Spleen (tissue), 11 donors: ENCODE measurements around the gene STAT2. TPM values are rescaled to one million over a fixed set of nuclear protein-coding genes. Genes with fewer than 3 reads are reported as not detected.

Source experiments
- DNase-seq: peaks from one replicate; pipeline ENCODE4 v3.0.0-alpha.2; 2020
- H3K27ac ChIP-seq, 8 donors: fragments of 200-600 bp; sonication (generic) in 7 of 8; 1 replicate in 4 of 8; 2 replicates in 4 of 8; pipeline versions ENCODE4 v1.5.0 to v1.8.0; 2016 to 2021; ENCODE audit warnings: inconsistent platforms in 4 of 8, mild to moderate bottlenecking in 4 of 8, moderate library complexity in 1 of 8
- H3K27me3 ChIP-seq, 7 donors: fragments of 200-600 bp; sonication (generic) in 6 of 7; replicated peaks in 1 of 7; 1 replicate in 4 of 7; 2 replicates in 3 of 7; pipeline versions ENCODE4 v1.5.0 to v1.8.0; 2016 to 2021; ENCODE audit warnings: inconsistent platforms in 3 of 7, mild to moderate bottlenecking in 1 of 7
- H3K36me3 ChIP-seq, 6 donors: fragments of 200-600 bp; sonication (generic) in 5 of 6; 1 replicate in 4 of 6; 2 replicates in 2 of 6; pipeline versions ENCODE4 v1.5.0 to v1.8.0; 2016 to 2021; ENCODE audit warnings: inconsistent platforms in 2 of 6
- H3K4me1 ChIP-seq, 6 donors: fragments of 200-600 bp; sonication (generic) in 5 of 6; 1 replicate in 3 of 6; 2 replicates in 3 of 6; pipeline versions ENCODE4 v1.5.0 to v1.8.0; 2016 to 2021; ENCODE audit warnings: inconsistent platforms in 3 of 6
- H3K4me3 ChIP-seq, 8 donors: fragments of 200-600 bp; sonication (generic) in 7 of 8; 1 replicate in 4 of 8; 2 replicates in 4 of 8; pipeline versions ENCODE4 v1.5.0 to v1.8.0; 2016 to 2021; ENCODE audit warnings: inconsistent platforms in 4 of 8, mild to moderate bottlenecking in 4 of 8, moderate library complexity in 2 of 8
- H3K9me3 ChIP-seq, 8 donors: fragments of 200-600 bp; sonication (generic) in 7 of 8; 1 replicate in 4 of 8; 2 replicates in 4 of 8; pipeline versions ENCODE4 v1.5.0 to v1.8.0; 2016 to 2021; ENCODE audit warnings: inconsistent platforms in 4 of 8
- CTCF ChIP-seq, 11 experiments: fragments of 200-600 bp in 7 of 11; fragments of 450-650 bp in 4 of 11; sonication (generic) in 4 of 11; IDR thresholded peaks in 8 of 11; conservative IDR thresholded peaks in 3 of 11; 1 replicate in 7 of 11; 2 replicates in 4 of 11; pipeline versions ENCODE4 v1.4.0 to v1.8.0; 2016 to 2021; ENCODE audit warnings: antibody characterized with exemption in 11 of 11, inconsistent platforms in 4 of 11, mild to moderate bottlenecking in 1 of 11
- POLR2A ChIP-seq, 3 donors: fragments of 450-650 bp; IDR thresholded peaks; one replicate each; pipeline ENCODE4 v1.5.1; 2017; ENCODE audit warnings: antibody characterized with exemption in 3 of 3, mild to moderate bottlenecking in 1 of 3
- POLR2AphosphoS5 ChIP-seq, 3 donors: sonication (generic); formaldehyde crosslinking; IDR thresholded peaks; one replicate each; pipeline ENCODE4 v1.5.1; 2017; ENCODE audit warnings: antibody characterized with exemption in 3 of 3
- WGBS, 5 donors: extraction: QIAGEN DNeasy Blood & Tissue Kit in 3 of 5; methylation state at CpG; one replicate each; pipeline versions ENCODE4 v1.1.5 to v1.1.7; 2013 to 2018; 5-methylcytosine and 5-hydroxymethylcytosine counted together
- intact Hi-C: fragments of 100-400 bp; cut with DNase I; formaldehyde crosslinking; loops from one replicate; pipeline ENCODE4 v1.15.0; 2023; ENCODE audit warnings: low total_unique reads
- polyA plus RNA-seq, 3 donors: library from polyadenylated mRNA; stranded (reverse); fragments of 200-250 nt; gene quantifications; one replicate each; pipeline ENCODE4 v1.2.1, GENCODE V29; 2013
- total RNA-seq, 7 donors: library from RNA; depleted of rRNA in 3 of 7; stranded (reverse); fragments of >200 nt in 3 of 7; fragmentation: NEBNext Ultra II Directional in 4 of 7; extraction: Animal tissue kit (Norgen Biotek cat#: 25700) in 4 of 7; gene quantifications; one replicate each; pipeline versions ENCODE4 v1.1.0 to v1.2.1, GENCODE V29; 2016 to 2021
- donor health status: healthy with polysubstance abuse.
- donor health status: DM: no; HTN: no; CAD: no; lungs with moderate emphysema.
- donor health status: DM: no; HTN: no; CAD: no.
- donor health status: Bipolar disorder and iron deficiency.
- donor health status: healthy.
- donor health status: DM: no; HTN: no; CAD: no.
- donor health status: DM: yes; HTN: yes; CAD: no.

Gene STAT2
- total and polyA plus RNA-seq, 10 donors = 41.5 to 262 (median 230) TPM

GRCh38 chr12:56373515-56373914 lies 13.6 kb upstream of the STAT2 start:
- TF ChIP-seq POLR2A (IDR thresholded peaks at IDR 0.05) (no peak), CTCF (IDR thresholded peaks at IDR 0.05 in 8 of 11, conservative IDR thresholded peaks at IDR 0.05 in 3 of 11) (no peak), POLR2AphosphoS5 (IDR thresholded peaks at IDR 0.05) (no peak)
- intact Hi-C loops = no loop called here
- 95 to 100% (median 98%) methylated on average over 1 of the region's 1 CpG for WGBS, 5 donors

GRCh38 chr12:56366948-56367347 lies 7.0 kb upstream of the STAT2 start:
- no peak for TF ChIP-seq POLR2A (IDR thresholded peaks at IDR 0.05)
- DNase-seq = no peak
- intact Hi-C loops = loop anchor here (10.0 kb wide), 1 partner anchor 78 kb away; the partner anchor contains the start of gene TIMELESS
- 78 to 94% (median 88%) methylated on average over 3 of the region's 3 CpGs for WGBS, 5 donors
- no peak overlapping the region for H3K4me3 ChIP-seq
- H3K4me1 ChIP-seq = no peaks in the 10 kb centered on the region
- no peaks in the 10 kb centered on the region for H3K9me3 ChIP-seq
- no peak overlapping the region for H3K27ac ChIP-seq
- no peaks in the 10 kb centered on the region for H3K36me3 ChIP-seq
- no peaks in the 10 kb centered on the region for H3K27me3 ChIP-seq

More at GRCh38 chr12:56373515-56373914, 13.6 kb upstream of the STAT2 start:
- no peaks in the 10 kb centered on the region for H3K36me3 ChIP-seq
- H3K4me1 ChIP-seq = peaks cover 4 to 43% (median 29%) of the 10 kb centered on the region in 6 donors
- DNase-seq = no peak
- H3K27ac ChIP-seq = peak overlapping the region in 2 of 8 donors; percentile 73 to 85
- H3K27me3 ChIP-seq = no peaks in the 10 kb centered on the region
- H3K9me3 ChIP-seq = peaks cover 0 to 5% (median 0%) of the 10 kb centered on the region in 8 donors
- no peak overlapping the region for H3K4me3 ChIP-seq

GRCh38 chr12:56362130-56363059 lies 2.5 kb upstream of the STAT2 start, which contains the start of gene APOF:
TSS of gene APOF (minus strand) at chr12:56362857. CDS start at chr12:56362745, 112 bp downstream.
- TF ChIP-seq POLR2A (IDR thresholded peaks at IDR 0.05) = no peak
- no peak for TF ChIP-seq CTCF (IDR thresholded peaks at IDR 0.05 in 8 of 11, conservative IDR thresholded peaks at IDR 0.05 in 3 of 11)
- TF ChIP-seq POLR2AphosphoS5 (IDR thresholded peaks at IDR 0.05) = no peak

GRCh38 chr12:56361487-56362129 lies 1.7 kb upstream of the STAT2 start:
- H3K27me3 ChIP-seq = no peaks in the 10 kb centered on the region
- peak overlapping the region in 1 of 8 donors; percentile 93 for H3K27ac ChIP-seq
- peak; percentile 78 for DNase-seq
- H3K4me1 ChIP-seq = peaks cover 13 to 43% (median 32%) of the 10 kb centered on the region in 6 donors
- H3K36me3 ChIP-seq = peaks cover 0 to 12% (median 0%) of the 10 kb centered on the region in 6 donors
- intact Hi-C loops = loop anchor here (10.0 kb wide), 1 partner anchor 83 kb away; the partner anchor contains the start of gene TIMELESS
- TF ChIP-seq POLR2AphosphoS5 (IDR thresholded peaks at IDR 0.05) (no peak), POLR2A (IDR thresholded peaks at IDR 0.05) (no peak), CTCF (IDR thresholded peaks at IDR 0.05 in 8 of 11, conservative IDR thresholded peaks at IDR 0.05 in 3 of 11) (no peak)
- H3K9me3 ChIP-seq = no peaks in the 10 kb centered on the region
- WGBS, 5 donors = 79 to 88% (median 85%) methylated on average over 7 to 8 of the region's 8 CpGs
- H3K4me3 ChIP-seq = peak overlapping the region in 1 of 8 donors; percentile 86

More at GRCh38 chr12:56362130-56363059, 2.5 kb upstream of the STAT2 start, which contains the start of gene APOF:
- Histone ChIP-seq H3K27me3 (no peaks in the 10 kb centered on the region), H3K36me3 (peaks cover 0 to 4% (median 0%) of the 10 kb centered on the region in 6 donors), H3K4me1 (peaks cover 13 to 36% (median 28%) of the 10 kb centered on the region in 6 donors), H3K27ac (peak within 1 kb of the TSS in 1 of 8 donors; percentile 93), H3K9me3 (no peaks in the 10 kb centered on the region), H3K4me3 (no peak within 1 kb of the TSS)
- WGBS, 5 donors = 89 to 93% (median 92%) methylated on average over 10 of the region's 10 CpGs
- peak; percentile 34 for DNase-seq
- intact Hi-C loops = loop anchor here (10.0 kb wide), 1 partner anchor 82 kb away; the partner anchor contains the start of gene TIMELESS
